Lower leg skin (tissue), 4 donors: ENCODE measurements around the gene CFAP206. TPM values are rescaled to one million over a fixed set of nuclear protein-coding genes. Genes with fewer than 3 reads are reported as not detected.

Experiments
- DNase-seq, 2 donors: peaks; one replicate each; pipeline ENCODE4 v3.0.0-alpha.2; 2019; ENCODE audit warnings: low spot score in 2 of 2
- H3K4me3 ChIP-seq: fragments of 200-600 bp; sonication (generic); 2 replicates; pipeline ENCODE4 v1.5.1; 2017; ENCODE audit warnings: mild to moderate bottlenecking, low read depth; ENCODE audit not compliant: poor library complexity, severe bottlenecking
- POLR2A ChIP-seq, 2 donors: fragments of 450-650 bp; IDR thresholded peaks; one replicate each; pipeline ENCODE4 v1.6.1; 2016 to 2017; ENCODE audit warnings: antibody characterized with exemption in 2 of 2, mild to moderate bottlenecking in 1 of 2, moderate library complexity in 1 of 2
- WGBS, 2 donors: methylation state at CpG; one replicate each; pipeline ENCODE4 v1.1.5; 2018; 5-methylcytosine and 5-hydroxymethylcytosine counted together
- intact Hi-C: fragments of 100-400 bp; cut with DNase I; formaldehyde crosslinking; loops from one replicate; pipeline ENCODE4 v1.15.0; 2023; ENCODE audit warnings: low total_unique reads
- total RNA-seq, 4 donors: library from RNA; depleted of rRNA; stranded (reverse); fragments of >200 nt; gene quantifications; one replicate each; pipeline ENCODE4 v1.1.0, GENCODE V29; 2016
- TF ChIP-seq, protein P1 (sequence below), 3 donors: fragments of 450-650 bp; IDR thresholded peaks; one replicate each; pipeline ENCODE4 v1.5.1; 2016; ENCODE audit warnings: antibody characterized with exemption in 3 of 3, mild to moderate bottlenecking in 3 of 3, moderate library complexity in 2 of 3

The CFAP206 gene
- total RNA-seq, 4 donors from 2014 or later: 0.25 to 0.59 TPM; not detected in 2

DNA sequence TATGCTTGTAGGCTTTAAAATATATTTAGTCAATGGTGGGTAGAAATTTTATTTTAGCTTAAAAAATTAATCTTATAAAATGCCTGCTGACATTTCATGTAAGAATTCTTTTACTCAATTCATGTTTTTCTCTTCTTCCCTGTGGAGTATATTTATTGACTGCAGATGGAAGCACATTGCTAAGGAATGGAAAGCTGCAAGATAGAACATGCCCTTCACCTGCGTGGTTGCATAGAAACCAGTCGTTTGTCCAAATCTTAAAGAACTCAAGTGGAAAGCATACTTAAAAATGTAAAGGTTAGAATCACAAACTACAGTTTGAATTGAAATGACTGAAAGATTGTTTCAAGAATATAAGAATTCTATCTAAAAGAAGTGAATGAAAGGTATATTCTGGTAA, 32.5 kb upstream of the CFAP206 start:
- TF ChIP-seq POLR2A (IDR thresholded peaks at IDR 0.05): no peak
- TF ChIP-seq, protein P1, sequence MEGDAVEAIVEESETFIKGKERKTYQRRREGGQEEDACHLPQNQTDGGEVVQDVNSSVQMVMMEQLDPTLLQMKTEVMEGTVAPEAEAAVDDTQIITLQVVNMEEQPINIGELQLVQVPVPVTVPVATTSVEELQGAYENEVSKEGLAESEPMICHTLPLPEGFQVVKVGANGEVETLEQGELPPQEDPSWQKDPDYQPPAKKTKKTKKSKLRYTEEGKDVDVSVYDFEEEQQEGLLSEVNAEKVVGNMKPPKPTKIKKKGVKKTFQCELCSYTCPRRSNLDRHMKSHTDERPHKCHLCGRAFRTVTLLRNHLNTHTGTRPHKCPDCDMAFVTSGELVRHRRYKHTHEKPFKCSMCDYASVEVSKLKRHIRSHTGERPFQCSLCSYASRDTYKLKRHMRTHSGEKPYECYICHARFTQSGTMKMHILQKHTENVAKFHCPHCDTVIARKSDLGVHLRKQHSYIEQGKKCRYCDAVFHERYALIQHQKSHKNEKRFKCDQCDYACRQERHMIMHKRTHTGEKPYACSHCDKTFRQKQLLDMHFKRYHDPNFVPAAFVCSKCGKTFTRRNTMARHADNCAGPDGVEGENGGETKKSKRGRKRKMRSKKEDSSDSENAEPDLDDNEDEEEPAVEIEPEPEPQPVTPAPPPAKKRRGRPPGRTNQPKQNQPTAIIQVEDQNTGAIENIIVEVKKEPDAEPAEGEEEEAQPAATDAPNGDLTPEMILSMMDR (IDR thresholded peaks at IDR 0.05): no peak
- DNase-seq: no peak
- no peak overlapping the region for H3K4me3 ChIP-seq
- WGBS, 2 donors: 36 to 56% methylated on average over 2 of the region's 2 CpGs
- intact Hi-C loops: no loop called here

DNA sequence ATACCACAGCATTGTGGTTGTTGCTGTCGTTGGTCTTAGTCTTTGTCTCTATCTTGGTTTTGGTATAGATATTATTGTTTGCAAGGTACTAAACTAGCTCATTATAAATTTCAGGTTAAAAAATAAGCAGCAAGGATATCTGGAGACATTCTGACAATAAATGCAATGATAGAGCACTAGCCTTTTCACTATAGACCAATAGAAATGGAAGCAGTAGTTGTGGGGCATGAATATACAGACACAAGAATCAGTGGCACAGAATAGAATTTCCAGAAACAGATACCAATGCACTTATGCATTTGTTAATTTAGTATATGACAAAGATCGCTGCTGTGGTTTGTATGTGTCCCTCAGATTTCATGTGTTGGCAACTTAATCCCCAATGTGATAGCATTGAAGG, 31.1 kb upstream of the CFAP206 start:
- no peak for TF ChIP-seq POLR2A (IDR thresholded peaks at IDR 0.05)
- TF ChIP-seq, protein P1 (IDR thresholded peaks at IDR 0.05): no peak
- 96 to 100% methylated on average over 2 of the region's 2 CpGs for WGBS, 2 donors

DNA sequence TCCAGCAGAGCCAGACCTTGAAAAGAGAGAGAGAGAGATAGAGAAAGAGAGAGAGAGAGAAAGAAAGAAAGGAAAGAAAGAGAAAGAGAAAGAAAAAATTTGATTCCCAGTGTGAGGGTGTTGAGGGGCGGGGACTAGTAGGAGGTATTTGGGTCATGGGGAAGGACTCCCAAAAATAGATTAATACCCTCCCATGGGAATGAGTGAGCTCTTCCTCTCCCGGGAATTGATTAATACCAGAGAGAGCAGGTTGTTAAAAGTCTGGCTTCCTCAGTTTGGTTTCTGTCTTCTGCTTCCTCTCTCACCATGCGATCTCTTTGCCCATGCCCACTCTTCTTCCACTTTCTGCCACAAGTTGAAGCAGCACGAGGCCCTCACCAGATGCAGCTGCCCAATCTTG, 28.8 kb upstream of the CFAP206 start:
- intact Hi-C loops: no loop called here
- DNase-seq: no peak
- 68 to 74% methylated on average over 4 of the region's 4 CpGs for WGBS, 2 donors
- H3K4me3 ChIP-seq: no peak overlapping the region
- no peak for TF ChIP-seq POLR2A (IDR thresholded peaks at IDR 0.05)
- TF ChIP-seq, protein P1 (IDR thresholded peaks at IDR 0.05): no peak

More for the DNA sequence above, 31.1 kb upstream of the CFAP206 start:
- no peak overlapping the region for H3K4me3 ChIP-seq
- DNase-seq: no peak
- intact Hi-C loops: no loop called here

DNA sequence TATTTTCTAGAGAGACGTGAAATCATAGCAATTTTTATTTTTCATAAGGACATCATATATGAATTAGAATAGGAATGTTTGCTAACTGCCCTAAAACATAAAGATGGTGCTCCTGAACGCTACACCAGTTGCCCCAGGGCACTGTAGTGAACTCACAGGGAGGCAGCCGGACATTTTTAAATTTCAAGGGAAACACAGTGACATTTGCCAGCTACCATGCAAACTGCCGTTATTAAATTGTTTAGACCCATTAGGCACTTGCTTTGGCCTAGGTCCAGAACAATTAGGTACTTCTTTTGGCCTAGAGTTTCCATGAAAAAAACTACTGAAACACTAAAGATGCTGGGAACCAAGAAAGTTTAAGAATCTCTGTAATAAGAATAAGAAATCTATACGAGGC, 24.9 kb upstream of the CFAP206 start:
- intact Hi-C loops: no loop called here
- no peak overlapping the region for H3K4me3 ChIP-seq
- WGBS, 2 donors: 73 to 81% methylated on average over 5 of the region's 5 CpGs
- DNase-seq: no peak
- TF ChIP-seq POLR2A (IDR thresholded peaks at IDR 0.05): no peak
- TF ChIP-seq, protein P1 (IDR thresholded peaks at IDR 0.05): no peak

DNA sequence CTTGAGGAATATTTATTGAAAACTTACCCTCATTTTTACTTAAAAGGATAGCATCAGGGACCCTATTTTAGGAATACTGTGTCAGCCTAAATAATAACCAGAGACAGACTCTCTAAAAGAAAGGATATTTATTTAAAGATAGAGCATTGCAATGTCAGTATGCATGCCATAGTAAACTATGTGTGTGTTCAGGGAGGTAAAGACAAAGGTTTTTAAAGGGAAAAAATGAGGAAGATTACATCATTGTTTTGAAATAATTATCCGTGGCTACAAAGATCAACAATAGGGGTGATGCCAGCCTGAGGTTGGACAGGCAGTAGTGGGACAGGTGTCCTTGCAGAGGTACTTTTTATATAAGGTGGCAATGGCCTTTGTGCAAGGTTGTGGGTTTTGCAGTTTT, 23.7 kb upstream of the CFAP206 start:
- DNase-seq: no peak
- H3K4me3 ChIP-seq: no peak overlapping the region
- no peak for TF ChIP-seq POLR2A (IDR thresholded peaks at IDR 0.05)
- TF ChIP-seq, protein P1 (IDR thresholded peaks at IDR 0.05): no peak
- 50 to 55% methylated on average over 1 of the region's 1 CpG for WGBS, 2 donors
- intact Hi-C loops: no loop called here

DNA sequence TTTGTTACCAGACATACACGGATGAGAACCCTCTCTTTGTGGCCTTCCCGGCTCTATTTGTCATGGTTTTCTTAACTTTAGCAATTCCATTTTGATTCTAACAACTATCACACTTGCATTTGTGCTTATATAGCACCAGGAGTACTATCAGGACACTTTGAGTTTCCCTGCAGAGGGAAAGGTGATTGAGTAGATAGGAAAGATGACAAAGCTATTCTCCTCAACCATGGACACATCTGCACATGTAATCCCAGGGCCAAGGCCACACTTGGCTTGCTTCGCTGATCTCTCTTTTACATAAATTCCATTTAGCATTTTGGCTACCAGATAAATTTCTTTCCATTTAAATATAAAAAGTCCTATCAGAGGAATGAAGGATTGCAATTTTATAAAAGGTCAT, 23.3 kb upstream of the CFAP206 start:
- no peak overlapping the region for H3K4me3 ChIP-seq
- no peak for DNase-seq
- intact Hi-C loops: no loop called here
- 91 to 97% methylated on average over 3 of the region's 3 CpGs for WGBS, 2 donors
- TF ChIP-seq, protein P1 (IDR thresholded peaks at IDR 0.05): no peak
- TF ChIP-seq POLR2A (IDR thresholded peaks at IDR 0.05): no peak
